Esophagus (tissue), 2 donors: ENCODE results near the gene FANCC. TPM values are rescaled to one million over a fixed set of nuclear protein-coding genes. Genes with fewer than 3 reads are reported as not detected.
"Not testable (repeated sequence)": the region's sequence is repeated elsewhere in the genome, so short reads cannot be mapped to it uniquely, and the experiment has no call there.

ENCODE experiments used
- H3K27ac ChIP-seq, 2 donors: one replicate each; pipeline ENCODE4 v1.5.1; 2013; ENCODE audit warnings: low read depth in 2 of 2, mild to moderate bottlenecking in 2 of 2, inconsistent platforms in 1 of 2, low read length in 1 of 2, moderate library complexity in 1 of 2
- H3K27me3 ChIP-seq, 2 donors: one replicate each; pipeline ENCODE4 v1.6.1; 2013; ENCODE audit warnings: low read length in 2 of 2, control low read depth in 1 of 2, mild to moderate bottlenecking in 1 of 2; ENCODE audit not compliant: insufficient read depth in 2 of 2, control insufficient read depth in 1 of 2
- H3K36me3 ChIP-seq, 2 donors: one replicate each; pipeline ENCODE4 v1.6.1; 2013; ENCODE audit warnings: low read length in 1 of 2; ENCODE audit not compliant: control insufficient read depth in 2 of 2, insufficient read depth in 2 of 2
- H3K4me1 ChIP-seq, 2 donors: one replicate each; pipeline ENCODE4 v1.6.1; 2013; ENCODE audit warnings: low read length in 1 of 2; ENCODE audit not compliant: control insufficient read depth in 2 of 2, insufficient read depth in 2 of 2
- H3K4me3 ChIP-seq, 2 donors: one replicate each; pipeline ENCODE4 v1.5.1; 2013; ENCODE audit warnings: low read length in 2 of 2, mild to moderate bottlenecking in 2 of 2, low read depth in 1 of 2, moderate library complexity in 1 of 2
- H3K9me3 ChIP-seq, 2 donors: one replicate each; pipeline ENCODE4 v1.6.1; 2013; ENCODE audit warnings: mild to moderate bottlenecking in 2 of 2, low read depth in 1 of 2, low read length in 1 of 2, moderate library complexity in 1 of 2; ENCODE audit not compliant: control insufficient read depth in 2 of 2, insufficient read depth in 1 of 2
- WGBS, 2 donors: extraction: QIAGEN DNeasy Blood & Tissue Kit; methylation state at CpG; one replicate each; pipeline ENCODE4 v1.1.7; 2013; 5-methylcytosine and 5-hydroxymethylcytosine counted together
- polyA plus RNA-seq, 2 donors: library from polyadenylated mRNA; stranded (reverse); fragments of 200-250 nt; gene quantifications; one replicate each; pipeline ENCODE4 v1.2.3, GENCODE V29; 2013
- donor health status: healthy with polysubstance abuse.
- donor health status: Bipolar disorder and iron deficiency.

FANCC gene
- polyA plus RNA-seq, 2 donors, result 2.5 to 3.6 TPM

DNA sequence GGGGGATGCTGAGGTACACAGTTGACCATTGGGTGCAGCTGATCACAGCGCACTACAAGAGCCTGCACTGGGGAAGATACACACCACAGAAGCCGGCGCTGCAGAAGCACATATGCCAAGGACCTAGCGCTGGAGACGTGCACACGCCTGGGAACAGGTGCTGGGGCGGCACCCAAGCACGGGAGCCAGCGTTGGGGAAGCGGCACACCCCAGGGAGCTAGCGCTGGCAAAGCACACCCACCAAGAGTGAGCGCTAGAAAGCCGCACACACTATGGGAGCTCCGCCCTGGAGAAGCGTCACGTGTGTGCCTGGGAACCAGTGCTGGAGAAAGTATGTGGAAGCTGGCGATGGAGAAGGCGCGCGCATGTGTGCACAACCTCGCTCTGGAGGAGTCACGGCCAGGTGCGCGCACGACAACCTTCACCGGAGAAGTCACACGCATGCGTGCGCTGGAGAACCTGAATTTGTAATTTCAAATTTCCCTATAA, 4.5 kb downstream of the FANCC start:
- H3K9me3 ChIP-seq, result no peaks in the 10 kb centered on the region
- H3K27ac ChIP-seq, result no peak overlapping the region
- no peaks in the 10 kb centered on the region for H3K27me3 ChIP-seq
- H3K4me1 ChIP-seq, result peaks cover 3 to 5% of the 10 kb centered on the region in 2 donors
- H3K4me3 ChIP-seq, result peak overlapping the region; percentile 12 to 17
- 33 to 45% methylated on average over 29 of the region's 29 CpGs for WGBS, 2 donors
- H3K36me3 ChIP-seq, result no peaks in the 10 kb centered on the region

DNA sequence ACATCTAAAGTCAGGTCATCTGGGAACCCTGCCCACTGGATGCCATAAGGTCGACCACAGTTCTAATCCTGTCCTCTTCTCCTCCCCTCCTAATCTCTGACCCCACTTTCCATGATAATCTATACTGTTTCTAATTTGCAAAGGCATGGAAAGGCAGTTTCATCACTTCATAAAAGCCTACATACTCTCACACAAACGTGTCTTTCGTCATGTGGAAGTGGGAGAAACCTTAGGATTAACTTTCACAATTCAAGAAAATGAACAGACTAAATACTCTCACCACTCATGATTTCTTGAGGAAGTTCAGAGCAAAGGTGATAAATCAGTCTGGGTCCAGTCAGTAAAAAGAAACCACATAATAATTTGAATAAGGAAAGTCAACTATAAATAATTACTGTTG, 5.5 kb downstream of the FANCC start:
- H3K9me3 ChIP-seq, result no peaks in the 10 kb centered on the region
- no peak overlapping the region for H3K4me3 ChIP-seq
- H3K27ac ChIP-seq, result no peak overlapping the region
- H3K27me3 ChIP-seq, result no peaks in the 10 kb centered on the region
- H3K4me1 ChIP-seq, result peaks cover 3 to 5% of the 10 kb centered on the region in 2 donors
- 63 to 66% methylated on average over 3 of the region's 3 CpGs for WGBS, 2 donors
- H3K36me3 ChIP-seq, result no peaks in the 10 kb centered on the region

DNA sequence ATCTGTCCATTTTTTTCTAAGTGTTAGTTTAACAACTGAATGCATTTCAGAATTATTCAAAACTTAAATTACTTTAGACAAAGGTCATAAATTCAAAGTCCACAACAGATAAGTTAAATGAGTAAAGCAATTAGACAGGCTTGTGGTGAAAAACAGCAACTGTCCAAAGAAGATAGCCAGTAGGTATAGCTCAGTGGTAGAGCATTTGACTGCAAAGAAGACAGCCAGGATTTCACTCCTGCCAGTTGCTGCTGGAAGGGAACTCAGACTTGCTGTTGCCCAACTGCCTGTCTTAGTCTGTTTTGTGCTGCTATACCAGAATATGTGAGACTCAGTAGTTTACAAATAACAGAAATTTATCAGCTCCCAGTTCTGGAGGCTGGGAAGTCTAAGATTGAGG, 10.0 kb downstream of the FANCC start:
- Histone ChIP-seq H3K4me1 (no peaks in the 10 kb centered on the region), H3K9me3 (no peaks in the 10 kb centered on the region), H3K27me3 (no peaks in the 10 kb centered on the region), H3K36me3 (no peaks in the 10 kb centered on the region), H3K4me3 (no peak overlapping the region), H3K27ac (no peak overlapping the region)

DNA sequence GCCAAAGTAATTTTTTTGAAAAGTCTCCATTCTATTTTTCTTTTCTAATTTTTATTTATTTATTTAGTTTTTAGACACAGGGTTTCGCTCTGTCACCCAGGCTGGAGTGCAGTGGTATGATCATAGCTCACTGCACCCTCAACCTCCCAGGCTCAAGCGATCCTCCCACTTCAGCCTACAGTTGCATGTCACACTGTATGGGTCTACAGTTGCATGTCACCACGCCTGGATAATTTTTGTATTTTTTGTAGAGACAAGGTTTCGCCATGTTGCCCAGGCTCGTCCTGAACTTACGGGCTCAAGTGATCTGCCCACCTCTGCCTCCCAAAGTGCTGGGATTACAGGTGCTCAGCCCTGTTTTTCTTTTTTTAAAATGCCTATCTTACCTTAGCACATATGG, 10.7 kb downstream of the FANCC start:
- WGBS, 2 donors, result 90 to 95% methylated on average over 6 of the region's 6 CpGs

GRCh38 chr9:95305770-95306492, 11.6 kb downstream of the FANCC start:
- Histone ChIP-seq H3K27ac (no peak overlapping the region), H3K36me3 (no peaks in the 10 kb centered on the region), H3K27me3 (no peaks in the 10 kb centered on the region), H3K4me3 (no peak overlapping the region), H3K9me3 (no peaks in the 10 kb centered on the region), H3K4me1 (no peaks in the 10 kb centered on the region)
- WGBS, 2 donors, result 50 to 57% methylated on average over 3 of the region's 3 CpGs

More for the DNA sequence above, 10.7 kb downstream of the FANCC start:
- no peaks in the 10 kb centered on the region for H3K9me3 ChIP-seq
- no peak overlapping the region for H3K4me3 ChIP-seq
- no peaks in the 10 kb centered on the region for H3K4me1 ChIP-seq
- H3K36me3 ChIP-seq, result no peaks in the 10 kb centered on the region
- no peaks in the 10 kb centered on the region for H3K27me3 ChIP-seq
- H3K27ac ChIP-seq, result no peak overlapping the region

DNA sequence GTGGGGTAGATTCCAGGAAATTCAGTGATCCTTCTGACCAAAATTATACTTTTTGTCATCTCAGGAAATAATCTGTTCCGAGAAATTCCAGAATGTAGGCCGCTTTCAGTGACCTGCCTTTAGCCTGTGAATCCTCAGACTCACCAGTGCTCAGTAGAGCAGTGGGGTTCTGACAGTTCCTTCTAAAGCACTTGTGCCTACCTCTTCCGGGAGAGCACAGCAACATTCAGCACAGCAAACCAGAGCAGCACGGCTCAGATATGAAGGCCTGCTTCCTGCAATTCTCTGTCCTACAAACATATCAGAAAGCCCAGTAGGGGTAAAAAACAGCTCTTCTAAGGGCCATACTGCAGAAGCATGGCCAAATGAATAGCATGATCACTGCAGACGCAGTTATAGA, 15.0 kb downstream of the FANCC start:
- H3K36me3 ChIP-seq, result no peaks in the 10 kb centered on the region
- WGBS, 2 donors, result 85 to 87% methylated on average over 5 of the region's 5 CpGs
- no peaks in the 10 kb centered on the region for H3K27me3 ChIP-seq
- H3K4me1 ChIP-seq, result no peaks in the 10 kb centered on the region
- no peak overlapping the region for H3K27ac ChIP-seq
- H3K9me3 ChIP-seq, result no peaks in the 10 kb centered on the region
- no peak overlapping the region for H3K4me3 ChIP-seq

DNA sequence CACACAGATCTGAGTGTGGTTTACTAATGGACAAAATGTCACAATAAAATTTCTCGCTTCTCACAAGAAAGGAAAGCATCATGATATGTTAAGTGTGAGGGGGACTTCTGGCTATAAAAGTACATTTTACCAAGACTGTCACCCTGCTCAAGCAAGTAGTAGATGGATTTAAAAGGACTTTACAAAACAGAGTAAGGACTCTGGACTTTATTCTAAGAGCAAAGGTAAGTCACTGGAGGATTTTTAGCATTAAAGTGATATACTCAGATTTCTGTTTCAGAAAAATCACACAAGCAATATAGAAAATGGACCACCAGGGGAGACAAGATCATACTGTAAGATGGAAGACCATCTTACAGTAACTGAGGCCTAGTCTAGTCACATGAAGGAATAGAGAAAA, 19.7 kb downstream of the FANCC start:
- H3K9me3 ChIP-seq, result no peaks in the 10 kb centered on the region
- H3K36me3 ChIP-seq, result no peaks in the 10 kb centered on the region
- WGBS, 2 donors, result 99 to 100% methylated on average over 1 of the region's 1 CpG

GRCh38 chr9:95297316-95297715, 20.2 kb downstream of the FANCC start:
- no peaks in the 10 kb centered on the region for H3K27me3 ChIP-seq
- 77 to 91% methylated on average over 3 of the region's 3 CpGs for WGBS, 2 donors
- no peaks in the 10 kb centered on the region for H3K36me3 ChIP-seq
- no peaks in the 10 kb centered on the region for H3K9me3 ChIP-seq
- H3K4me3 ChIP-seq, result no peak overlapping the region
- H3K4me1 ChIP-seq, result no peaks in the 10 kb centered on the region
- no peak overlapping the region for H3K27ac ChIP-seq

More for the DNA sequence above, 19.7 kb downstream of the FANCC start:
- no peak overlapping the region for H3K4me3 ChIP-seq
- H3K4me1 ChIP-seq, result no peaks in the 10 kb centered on the region
- H3K27ac ChIP-seq, result no peak overlapping the region
- no peaks in the 10 kb centered on the region for H3K27me3 ChIP-seq

- H3K36me3 ChIP-seq, result no peaks in the 10 kb centered on the region
- no peaks in the 10 kb centered on the region for H3K9me3 ChIP-seq
- H3K4me3 ChIP-seq, result no peak overlapping the region
- H3K27ac ChIP-seq, result no peak overlapping the region
- WGBS, 2 donors, result 97 to 100% methylated on average over 1 of the region's 1 CpG
- no peaks in the 10 kb centered on the region for H3K4me1 ChIP-seq
- H3K27me3 ChIP-seq, result no peaks in the 10 kb centered on the region
Observed at GRCh38 chr9:95296761-95297160, 20.7 kb downstream of the FANCC start.

DNA sequence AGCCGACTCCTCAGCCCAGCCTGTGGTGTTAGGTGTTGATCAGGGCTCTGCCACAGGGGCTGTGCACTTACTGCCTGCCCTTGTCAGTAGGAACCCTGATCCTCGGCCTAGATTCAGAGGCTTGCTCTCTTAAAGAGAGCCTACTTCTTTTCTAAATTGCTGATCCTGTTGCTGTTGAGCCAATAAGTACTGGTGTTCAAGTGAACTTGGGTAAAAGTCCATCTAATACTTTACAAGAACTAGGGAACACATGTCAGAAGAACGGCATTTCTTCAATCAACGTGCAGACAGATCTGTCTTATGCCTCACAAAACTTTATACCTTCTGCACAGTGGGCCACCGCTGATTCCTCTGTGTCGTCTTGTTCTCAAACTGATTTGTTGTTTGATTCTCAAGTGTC, 24.2 kb downstream of the FANCC start:
- WGBS, 2 donors, result 88 to 96% methylated on average over 6 of the region's 6 CpGs
- H3K4me1 ChIP-seq, H3K27ac ChIP-seq: not testable (repeated sequence)

More for the DNA sequence above, 24.2 kb downstream of the FANCC start:
- H3K9me3 ChIP-seq, H3K4me3 ChIP-seq, H3K27me3 ChIP-seq, H3K36me3 ChIP-seq: not testable (repeated sequence)
